ENCODE measurements around the gene DOK1. TPM values are rescaled to one million over a fixed set of nuclear protein-coding genes. Genes with fewer than 3 reads are reported as not detected.

DOK1 gene
- polyA plus RNA-seq, 1 donor (not counting 4 experiments of a cell fraction or from before 2014, with no cell fraction given): 0.97 TPM

- Histone ChIP-seq H3K4me3 (ENCODE audit: control insufficient read depth in 2 of 3, extremely low read depth in 1 of 3, insufficient read depth in 2 of 3, low read depth in 1 of 3, low read length in 3 of 3) (no peak overlapping the region), H3K4me2 (ENCODE audit: control insufficient read depth, extremely low read depth, insufficient read depth, low read depth, low read length) (no peak overlapping the region), H3K4me1 (ENCODE audit: control insufficient read depth, extremely low read depth, insufficient read depth, low read length) (peaks cover 12% of the 10 kb centered on the region), H3K36me3 (ENCODE audit: control insufficient read depth in 2 of 2, extremely low read depth in 1 of 2, insufficient read depth in 2 of 2, low read length in 2 of 2) (no peaks in the 10 kb centered on the region), H3K27me3 (ENCODE audit: control insufficient read depth, extremely low read depth, insufficient read depth, low read length) (no peaks in the 10 kb centered on the region), H3K9me3 (ENCODE audit: control insufficient read depth, low read depth, low read length) (no peaks in the 10 kb centered on the region), H4K20me1 (ENCODE audit: control insufficient read depth, extremely low read depth, insufficient read depth, low read length) (no peaks in the 10 kb centered on the region), H2AFZ (ENCODE audit: control insufficient read depth, low read length) (no peak overlapping the region), H3K9ac (ENCODE audit: control insufficient read depth, extremely low read depth, insufficient read depth, low read length) (no peak overlapping the region), H3K27ac (ENCODE audit: control insufficient read depth, insufficient read depth, low read length) (no peak overlapping the region), H3K9me1 (ENCODE audit: control insufficient read depth, extremely low read depth, insufficient read depth, low read length) (peaks cover 4% of the 10 kb centered on the region), H3K79me2 (ENCODE audit: control insufficient read depth, insufficient read depth, low read length) (no peaks in the 10 kb centered on the region)
- dilution Hi-C loops (cut with MboI; ENCODE audit: extremely low pct_ligation_motif_present, low sequenced_read_pairs): no loop called here
- DNase-seq (ENCODE audit: low read depth, low spot score): no peak
- no peak for FAIRE-seq
- TF ChIP-seq CTCF (optimal IDR thresholded peaks at IDR 0.05 in 1 of 3, IDR thresholded peaks at IDR 0.05 in 1 of 3, conservative IDR thresholded peaks at IDR 0.05 in 1 of 3; ENCODE audit: extremely low read depth in 1 of 3, insufficient read depth in 2 of 3, low read length in 3 of 3) (no peak), EZH2 (IDR thresholded peaks at IDR 0.05; ENCODE audit: low read length) (no peak)
These were observed 15.6 kb upstream of the DOK1 start for GRCh38 chr2:74538881-74539339.

- H4K20me1 ChIP-seq (ENCODE audit: control insufficient read depth, extremely low read depth, insufficient read depth, low read length): no peaks in the 10 kb centered on the region
- no peak overlapping the region for H3K27ac ChIP-seq (ENCODE audit: control insufficient read depth, insufficient read depth, low read length)
- TF ChIP-seq EZH2 (IDR thresholded peaks at IDR 0.05; ENCODE audit: low read length): no peak
- no peak for TF ChIP-seq CTCF (optimal IDR thresholded peaks at IDR 0.05 in 1 of 3, IDR thresholded peaks at IDR 0.05 in 1 of 3, conservative IDR thresholded peaks at IDR 0.05 in 1 of 3; ENCODE audit: extremely low read depth in 1 of 3, insufficient read depth in 2 of 3, low read length in 3 of 3)
- no peak overlapping the region for H3K9ac ChIP-seq (ENCODE audit: control insufficient read depth, extremely low read depth, insufficient read depth, low read length)
- H3K4me1 ChIP-seq (ENCODE audit: control insufficient read depth, extremely low read depth, insufficient read depth, low read length): peaks cover 12% of the 10 kb centered on the region
- H3K4me2 ChIP-seq (ENCODE audit: control insufficient read depth, extremely low read depth, insufficient read depth, low read depth, low read length): no peak overlapping the region
- FAIRE-seq: no peak
- DNase-seq (ENCODE audit: low read depth, low spot score): no peak
- no peaks in the 10 kb centered on the region for H3K9me3 ChIP-seq (ENCODE audit: control insufficient read depth, low read depth, low read length)
- no peak overlapping the region for H2AFZ ChIP-seq (ENCODE audit: control insufficient read depth, low read length)
- no peaks in the 10 kb centered on the region for H3K27me3 ChIP-seq (ENCODE audit: control insufficient read depth, extremely low read depth, insufficient read depth, low read length)
- no peaks in the 10 kb centered on the region for H3K36me3 ChIP-seq (ENCODE audit: control insufficient read depth in 2 of 2, extremely low read depth in 1 of 2, insufficient read depth in 2 of 2, low read length in 2 of 2)
- dilution Hi-C loops (cut with MboI; ENCODE audit: extremely low pct_ligation_motif_present, low sequenced_read_pairs): no loop called here
- H3K9me1 ChIP-seq (ENCODE audit: control insufficient read depth, extremely low read depth, insufficient read depth, low read length): peaks cover 4% of the 10 kb centered on the region
- no peaks in the 10 kb centered on the region for H3K79me2 ChIP-seq (ENCODE audit: control insufficient read depth, insufficient read depth, low read length)
- H3K4me3 ChIP-seq (ENCODE audit: control insufficient read depth in 2 of 3, extremely low read depth in 1 of 3, insufficient read depth in 2 of 3, low read depth in 1 of 3, low read length in 3 of 3): no peak overlapping the region
These were observed 14.2 kb upstream of the DOK1 start for GRCh38 chr2:74540291-74540690.
